ENCODE data around the gene CHST13. TPM values are rescaled to one million over a fixed set of nuclear protein-coding genes. Genes with fewer than 3 reads are reported as not detected.

Gene CHST13
- total RNA-seq, 1 donor from 2014 or later = not detected

DNA sequence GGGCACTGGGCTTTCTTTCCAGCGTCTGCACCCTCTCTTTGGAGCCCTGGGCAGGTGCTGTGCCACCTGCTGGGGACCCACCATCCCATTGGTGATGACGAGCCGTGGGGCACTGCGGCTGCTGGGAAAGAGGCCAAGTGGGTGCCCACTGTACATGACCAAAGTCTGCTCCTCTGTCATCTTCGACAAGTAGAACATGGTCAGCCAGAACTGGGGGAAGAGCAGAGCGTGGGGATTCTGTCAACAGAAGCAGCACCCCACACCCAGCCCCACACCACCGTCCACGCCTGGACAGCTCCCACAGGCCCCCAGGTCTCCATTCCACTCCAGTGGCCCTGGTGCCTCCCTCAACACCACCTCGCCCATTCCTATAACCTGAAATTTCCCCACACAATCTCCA, 16.1 kb upstream of the CHST13 start:
- TF ChIP-seq, protein P1, sequence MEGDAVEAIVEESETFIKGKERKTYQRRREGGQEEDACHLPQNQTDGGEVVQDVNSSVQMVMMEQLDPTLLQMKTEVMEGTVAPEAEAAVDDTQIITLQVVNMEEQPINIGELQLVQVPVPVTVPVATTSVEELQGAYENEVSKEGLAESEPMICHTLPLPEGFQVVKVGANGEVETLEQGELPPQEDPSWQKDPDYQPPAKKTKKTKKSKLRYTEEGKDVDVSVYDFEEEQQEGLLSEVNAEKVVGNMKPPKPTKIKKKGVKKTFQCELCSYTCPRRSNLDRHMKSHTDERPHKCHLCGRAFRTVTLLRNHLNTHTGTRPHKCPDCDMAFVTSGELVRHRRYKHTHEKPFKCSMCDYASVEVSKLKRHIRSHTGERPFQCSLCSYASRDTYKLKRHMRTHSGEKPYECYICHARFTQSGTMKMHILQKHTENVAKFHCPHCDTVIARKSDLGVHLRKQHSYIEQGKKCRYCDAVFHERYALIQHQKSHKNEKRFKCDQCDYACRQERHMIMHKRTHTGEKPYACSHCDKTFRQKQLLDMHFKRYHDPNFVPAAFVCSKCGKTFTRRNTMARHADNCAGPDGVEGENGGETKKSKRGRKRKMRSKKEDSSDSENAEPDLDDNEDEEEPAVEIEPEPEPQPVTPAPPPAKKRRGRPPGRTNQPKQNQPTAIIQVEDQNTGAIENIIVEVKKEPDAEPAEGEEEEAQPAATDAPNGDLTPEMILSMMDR (IDR thresholded peaks at IDR 0.05; ENCODE audit: insufficient read depth, low read length, poor library complexity, severe bottlenecking) = no peak
- no peak for DNase-seq (ENCODE audit: low read depth)
- Histone ChIP-seq H3K27me3 (ENCODE audit: control insufficient read depth, insufficient read depth, low read length) (peaks cover 5% of the 10 kb centered on the region), H3K36me3 (ENCODE audit: control insufficient read depth, insufficient read depth, low read length) (no peaks in the 10 kb centered on the region), H3K4me3 (ENCODE audit: low read depth, low read length) (no peak overlapping the region)

- DNase-seq (ENCODE audit: low read depth) = no peak
- Histone ChIP-seq H3K4me3 (ENCODE audit: low read depth, low read length) (no peak overlapping the region), H3K36me3 (ENCODE audit: control insufficient read depth, insufficient read depth, low read length) (no peaks in the 10 kb centered on the region), H3K27me3 (ENCODE audit: control insufficient read depth, insufficient read depth, low read length) (peaks cover 5% of the 10 kb centered on the region)
- TF ChIP-seq, protein P1 (IDR thresholded peaks at IDR 0.05; ENCODE audit: insufficient read depth, low read length, poor library complexity, severe bottlenecking) = no peak
Measured at GRCh38 chr3:126508564-126508964, 15.4 kb upstream of the CHST13 start.

DNA sequence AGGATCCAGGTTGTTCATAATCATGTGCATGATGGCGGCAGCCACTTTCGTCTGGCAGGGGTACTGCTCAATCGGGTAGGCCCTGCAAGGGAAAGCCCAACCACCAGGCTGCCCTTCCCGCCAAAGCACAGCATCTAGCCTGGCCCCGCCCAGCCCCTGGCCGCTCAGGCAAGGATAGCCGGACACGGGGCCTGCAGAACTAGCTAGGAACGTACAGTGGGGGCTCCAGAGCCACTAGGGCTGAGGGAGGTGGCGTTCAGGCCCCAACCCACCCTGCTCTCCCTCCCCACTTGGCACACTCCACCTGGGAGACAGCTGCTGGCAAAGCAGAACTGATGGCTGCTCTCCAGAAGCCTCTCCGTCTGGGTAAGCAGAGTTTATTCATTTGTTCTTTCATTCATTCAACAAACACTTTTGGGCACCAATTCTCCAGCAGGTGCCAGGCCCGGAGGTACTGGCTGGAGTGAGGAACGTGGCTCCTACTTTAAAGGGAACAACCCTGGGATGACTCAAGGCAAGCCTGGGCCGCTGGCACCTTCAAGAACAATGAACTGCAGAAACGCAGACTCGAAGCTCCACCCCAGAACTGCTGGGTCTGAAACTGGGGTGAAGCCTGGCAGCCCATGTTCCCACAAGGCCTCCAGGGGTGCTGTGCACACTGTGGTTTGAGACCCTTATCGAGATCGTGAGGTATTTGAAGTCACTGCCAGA, 14.2 kb upstream of the CHST13 start:
- Histone ChIP-seq H3K4me3 (ENCODE audit: low read depth, low read length) (no peak overlapping the region), H3K27me3 (ENCODE audit: control insufficient read depth, insufficient read depth, low read length) (peaks cover 2% of the 10 kb centered on the region), H3K36me3 (ENCODE audit: control insufficient read depth, insufficient read depth, low read length) (no peaks in the 10 kb centered on the region)
- no peak for DNase-seq (ENCODE audit: low read depth)
- TF ChIP-seq, protein P1 (IDR thresholded peaks at IDR 0.05; ENCODE audit: insufficient read depth, low read length, poor library complexity, severe bottlenecking) = no peak

- Histone ChIP-seq H3K27me3 (ENCODE audit: control insufficient read depth, insufficient read depth, low read length) (peaks cover 2% of the 10 kb centered on the region), H3K4me3 (ENCODE audit: low read depth, low read length) (no peak overlapping the region), H3K36me3 (ENCODE audit: control insufficient read depth, insufficient read depth, low read length) (no peaks in the 10 kb centered on the region)
- DNase-seq (ENCODE audit: low read depth) = no peak
- TF ChIP-seq, protein P1 (IDR thresholded peaks at IDR 0.05; ENCODE audit: insufficient read depth, low read length, poor library complexity, severe bottlenecking) = no peak
Measured at GRCh38 chr3:126510308-126510910, 13.5 kb upstream of the CHST13 start.

DNA sequence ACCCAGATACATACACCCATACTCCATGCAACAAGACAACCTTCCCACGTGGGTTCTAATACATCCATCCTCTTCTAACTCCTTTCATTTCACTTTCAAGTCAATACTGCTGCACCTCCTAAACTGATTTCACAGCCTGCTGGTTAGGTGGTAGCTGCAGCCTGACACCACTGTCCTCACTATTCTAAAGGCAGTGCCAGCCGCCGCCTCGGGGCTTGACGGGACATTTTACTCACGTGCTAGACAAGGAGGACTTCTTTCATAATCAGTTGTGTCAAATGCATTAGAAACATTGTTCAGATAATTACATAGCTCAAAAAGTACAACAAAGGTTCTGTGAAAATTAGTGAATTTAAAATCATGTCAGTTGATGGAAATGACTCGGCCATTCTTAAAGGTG, 12.7 kb upstream of the CHST13 start:
- Histone ChIP-seq H3K27me3 (ENCODE audit: control insufficient read depth, insufficient read depth, low read length) (peaks cover 2% of the 10 kb centered on the region), H3K4me3 (ENCODE audit: low read depth, low read length) (no peak overlapping the region), H3K36me3 (ENCODE audit: control insufficient read depth, insufficient read depth, low read length) (no peaks in the 10 kb centered on the region)
- TF ChIP-seq, protein P1 (IDR thresholded peaks at IDR 0.05; ENCODE audit: insufficient read depth, low read length, poor library complexity, severe bottlenecking) = no peak
- DNase-seq (ENCODE audit: low read depth) = no peak

Measured in kidney epithelial cell (primary cell).